Muscle of back (tissue), 11 donors: Measurements from ENCODE around the gene ANKS1A. TPM values are rescaled to one million over a fixed set of nuclear protein-coding genes. Genes with fewer than 3 reads are reported as not detected.

Experiments
- DNase-seq, 3 donors: peaks; one replicate each; pipeline versions ENCODE4 v3.0.0 to v3.0.0-alpha.2; 2013
- polyA plus RNA-seq, 10 donors: library from polyadenylated mRNA; unstranded; fragments of 120-200 nt; gene quantifications; one replicate each; pipeline ENCODE4 v1.2.1, GENCODE V29; 2013; ENCODE audit not compliant: insufficient read length in 10 of 10

ANKS1A gene
- polyA plus RNA-seq, 10 donors = 27.0 to 45.3 (median 34.3) TPM

GRCh38 chr6:35040398-35040797, 151.3 kb downstream of the ANKS1A start:
- DNase-seq = no peak

DNA sequence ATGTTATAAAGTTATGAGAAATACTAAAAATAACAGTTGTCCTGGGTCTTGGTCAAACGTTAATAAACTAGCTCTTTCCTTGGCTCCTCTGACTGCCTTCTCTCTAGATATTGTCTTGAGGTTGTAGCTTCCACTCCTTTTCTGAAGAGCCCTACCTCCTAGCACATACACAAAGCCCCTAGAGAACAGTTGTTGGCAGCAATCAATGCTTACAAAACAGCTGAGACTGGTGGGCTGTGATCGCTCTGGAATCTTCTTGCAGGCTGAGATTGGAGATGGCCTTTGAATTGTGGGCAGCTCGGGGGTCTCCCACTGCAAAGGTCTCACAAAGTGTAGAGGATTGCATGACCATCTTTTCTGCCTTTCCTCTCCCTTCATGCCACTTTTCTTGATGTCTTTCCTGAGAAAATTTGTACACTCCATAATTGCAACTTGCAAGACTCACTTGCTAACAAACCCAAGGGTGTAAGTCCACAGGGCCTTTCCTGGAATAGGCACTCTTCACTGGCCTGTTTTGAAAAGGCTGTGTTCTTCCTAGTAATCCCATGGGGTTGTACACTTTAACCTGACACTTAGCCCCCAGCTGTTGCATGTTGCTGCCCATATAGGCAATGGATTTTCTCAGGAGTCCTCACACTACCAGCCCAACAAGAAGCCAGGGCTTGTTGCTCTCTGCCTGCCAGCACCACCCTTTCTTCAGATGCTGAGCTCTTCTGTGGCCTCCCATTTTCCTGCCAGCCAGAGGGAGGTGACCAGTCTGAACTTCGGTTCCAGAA, 152.2 kb downstream of the ANKS1A start:
- DNase-seq = peak in 1 of 3 donors; percentile 60

DNA sequence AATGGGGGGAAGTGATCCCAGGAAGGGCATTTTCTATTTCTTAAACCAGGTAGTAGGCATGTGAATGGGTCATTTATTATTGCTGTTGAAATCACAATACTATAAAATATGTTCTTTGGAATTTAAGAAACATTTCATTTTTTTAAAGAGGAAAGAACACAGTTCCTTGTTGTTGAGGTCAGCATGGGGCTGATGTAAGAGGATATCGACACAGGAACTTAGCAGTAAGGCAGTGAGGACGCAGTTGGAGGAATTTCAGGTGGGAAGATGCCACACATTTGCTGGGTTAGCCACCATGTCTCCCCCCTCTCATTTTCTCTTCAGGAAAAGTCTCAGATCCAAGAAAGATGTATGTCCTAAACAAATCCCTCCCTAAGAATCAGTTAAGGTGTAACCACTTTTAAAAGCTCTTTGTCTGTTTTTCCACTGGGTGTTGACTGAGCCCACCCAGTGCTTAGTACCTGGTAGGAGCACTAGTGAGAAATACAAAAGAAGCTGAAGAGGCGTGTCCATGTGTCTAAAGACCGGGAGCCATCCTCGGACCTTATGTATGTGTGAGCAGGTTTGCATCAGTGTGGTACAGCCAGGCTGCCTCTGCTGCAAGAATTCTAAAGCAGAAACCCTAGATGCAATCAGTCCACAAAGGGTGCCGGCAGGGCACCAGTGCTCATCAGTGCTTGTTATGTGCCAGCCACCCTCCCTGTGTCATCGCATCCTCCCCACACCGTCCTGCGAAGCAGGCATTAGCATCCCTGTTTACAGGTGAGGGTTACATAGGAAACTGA, 153.2 kb downstream of the ANKS1A start:
- no peak for DNase-seq

DNA sequence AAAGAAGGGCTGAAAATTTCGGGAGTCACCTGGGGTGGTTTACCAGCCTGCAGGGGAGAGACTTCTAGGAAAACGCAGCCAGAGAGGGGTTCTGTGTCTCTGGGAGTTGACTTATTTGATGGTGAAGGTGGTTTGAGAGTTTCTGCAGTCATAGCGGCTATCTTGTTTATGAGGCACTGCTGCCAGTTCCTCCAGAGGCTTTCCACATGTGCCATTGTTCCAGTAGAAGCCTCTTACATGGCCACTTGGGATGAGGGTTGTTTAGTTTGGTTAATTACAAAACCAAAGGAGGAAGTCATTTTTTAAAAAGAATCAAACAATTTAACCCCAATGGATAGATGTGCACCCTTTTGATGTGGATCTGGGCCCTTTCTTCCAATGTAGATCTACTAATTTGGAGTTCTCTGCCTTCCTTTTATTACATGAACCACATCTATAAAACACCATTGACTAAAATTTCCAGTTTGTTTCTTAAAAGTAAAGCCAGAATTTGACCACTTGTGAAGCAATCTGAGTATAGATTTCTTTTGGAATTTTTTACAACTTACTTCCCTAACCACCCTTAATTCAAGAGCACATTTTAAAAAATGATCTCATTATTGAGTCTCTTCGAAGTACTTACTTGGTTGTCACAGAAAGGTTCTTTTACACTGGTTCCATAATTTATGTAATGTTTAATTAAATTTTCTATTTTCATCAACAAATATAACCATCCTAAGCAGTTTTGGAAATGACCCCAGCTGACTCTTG, 154.5 kb downstream of the ANKS1A start:
- no peak for DNase-seq

GRCh38 chr6:35044145-35044745, 155.2 kb downstream of the ANKS1A start:
- peak in 1 of 3 donors; percentile 68 for DNase-seq

GRCh38 chr6:35044761-35045421, 155.8 kb downstream of the ANKS1A start:
- peak in 1 of 3 donors; percentile 53 for DNase-seq

DNA sequence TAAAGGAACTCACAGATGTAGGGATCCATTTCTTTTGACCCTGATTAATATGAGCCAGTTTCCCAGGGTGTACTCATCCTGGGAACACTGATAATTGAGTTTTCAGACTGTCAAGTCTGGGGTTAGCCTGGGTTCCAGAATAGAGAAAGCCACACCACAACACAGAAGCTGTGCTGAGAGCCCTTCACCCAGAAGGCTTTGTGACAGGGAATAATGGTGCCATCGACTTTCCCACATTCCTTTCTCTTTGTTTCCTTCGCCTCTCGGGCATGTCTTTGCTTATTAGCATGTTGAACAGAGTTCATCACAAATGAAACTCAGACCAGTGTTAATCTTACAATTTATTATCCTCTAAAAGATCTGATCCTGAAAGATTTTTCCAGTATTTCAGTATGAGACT, 157.0 kb downstream of the ANKS1A start:
- DNase-seq = no peak

- DNase-seq = no peak
Measured at GRCh38 chr6:35046862-35047261, 157.8 kb downstream of the ANKS1A start.

DNA sequence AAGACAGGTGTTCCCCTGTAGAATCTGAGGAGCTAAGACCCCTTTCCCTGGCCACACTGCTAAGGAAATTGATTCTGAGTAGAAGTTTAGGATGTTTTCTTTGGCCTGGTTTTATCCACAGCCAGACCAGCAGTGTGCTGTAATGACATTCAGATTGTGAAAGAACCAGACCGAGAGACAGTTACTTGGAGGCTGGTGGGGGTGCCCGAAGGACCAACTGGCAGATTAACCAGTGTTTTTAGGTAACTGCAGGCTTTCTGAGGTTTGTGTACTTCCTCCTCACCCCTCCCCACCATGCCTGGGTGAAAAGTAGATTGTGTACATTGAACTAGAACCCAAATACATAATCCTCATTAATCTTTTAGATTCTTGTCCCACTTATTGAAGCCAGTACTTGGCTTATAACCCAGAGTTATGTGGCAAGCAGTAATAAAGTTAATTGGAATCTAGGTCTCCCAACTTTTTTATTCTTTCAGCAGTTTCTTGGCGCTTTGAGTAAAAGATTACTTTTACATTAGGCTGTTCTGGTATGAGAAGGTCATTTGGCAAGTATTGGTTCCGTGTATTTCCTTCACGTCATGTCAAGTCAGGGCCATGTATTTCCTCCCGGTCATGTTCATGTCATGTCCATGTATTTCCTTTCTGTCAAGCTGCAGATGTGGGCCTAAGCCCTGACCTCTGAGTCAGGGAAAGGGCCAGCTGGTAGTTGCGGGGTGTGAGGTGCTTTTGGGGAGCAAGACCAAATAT, 158.4 kb downstream of the ANKS1A start:
- DNase-seq = no peak

- no peak for DNase-seq
Measured at GRCh38 chr6:35048031-35048613, 159.1 kb downstream of the ANKS1A start.

GRCh38 chr6:35048631-35049083, 159.6 kb downstream of the ANKS1A start:
- DNase-seq = peak in 2 of 3 donors; percentile 78 to 85

DNA sequence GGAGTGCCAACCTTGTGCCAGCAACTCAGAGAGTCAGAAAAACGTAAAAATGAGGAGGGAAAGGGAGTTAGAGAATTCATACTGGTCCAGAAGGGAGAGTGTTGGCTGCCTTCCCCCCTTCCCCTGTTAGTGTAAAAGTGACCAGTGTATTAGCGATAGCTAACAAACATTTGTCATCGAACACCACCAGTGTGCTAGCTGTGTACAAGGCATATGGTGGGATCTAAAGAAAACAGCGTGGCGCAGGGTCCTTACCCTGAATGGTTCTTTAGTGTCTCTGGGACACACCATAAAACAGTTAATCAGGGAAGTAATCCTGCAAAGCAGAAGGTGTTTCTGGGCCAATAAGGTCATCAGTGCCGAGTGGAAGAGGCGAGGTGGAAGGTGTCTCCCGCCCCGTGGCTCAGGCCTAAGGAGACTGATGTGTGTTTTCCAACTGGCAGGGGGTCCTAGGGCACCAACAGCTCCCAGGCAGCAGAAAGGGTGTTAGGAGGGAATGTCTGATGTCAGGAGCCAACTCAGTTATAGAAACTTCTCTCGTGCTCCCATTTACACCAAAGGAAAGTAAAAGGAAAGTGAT, 160.2 kb downstream of the ANKS1A start:
- peak in 1 of 3 donors; percentile 55 for DNase-seq

GRCh38 chr6:35049900-35050756, 161.1 kb downstream of the ANKS1A start:
- DNase-seq = peak; percentile 77 to 92 (median 78)

DNA sequence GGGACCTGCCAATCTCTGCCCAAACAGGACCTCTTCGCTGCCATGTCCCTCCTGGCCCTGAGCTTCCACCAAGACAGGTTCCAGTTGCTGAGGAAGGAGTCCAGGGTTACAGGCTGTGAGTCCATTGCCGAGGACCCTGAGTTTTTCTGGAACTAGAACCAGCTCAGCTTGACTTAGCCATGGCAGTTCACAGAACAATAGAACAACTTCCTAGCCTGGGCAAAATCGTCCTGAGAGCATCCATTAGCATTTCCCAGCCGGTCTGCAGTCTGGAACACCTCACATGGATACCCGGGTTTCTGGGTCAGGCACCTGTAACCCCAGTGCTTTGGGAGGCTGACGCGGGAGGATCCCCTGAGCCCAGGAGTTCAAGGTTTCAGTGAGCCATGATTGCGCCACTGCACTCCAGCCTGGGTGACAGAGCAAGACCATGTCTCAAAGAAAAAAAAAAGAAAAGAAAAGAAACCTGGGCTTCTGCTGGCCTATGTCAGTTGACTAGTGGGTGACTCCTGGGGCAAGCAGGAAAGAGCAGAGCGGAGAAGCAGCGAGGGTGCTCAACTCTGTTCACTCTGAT, 161.8 kb downstream of the ANKS1A start:
- DNase-seq = no peak

- no peak for DNase-seq
Measured at GRCh38 chr6:35051396-35051795, 162.3 kb downstream of the ANKS1A start.

GRCh38 chr6:35051997-35052583, 163.0 kb downstream of the ANKS1A start:
- no peak for DNase-seq

- DNase-seq = peak in 2 of 3 donors; percentile 53 to 78
Measured at GRCh38 chr6:35052694-35053565, 163.9 kb downstream of the ANKS1A start.
